Pancreas (tissue), 10 donors: Measurements from ENCODE around the gene BNIP5. TPM values are rescaled to one million over a fixed set of nuclear protein-coding genes. Genes with fewer than 3 reads are reported as not detected.
A peak's percentile ranks its signal among the peaks of the same experiment; 100 is the strongest.

Experiments
- ATAC-seq, 4 donors: fragments of 200-7000 bp; cut with Tn5 transposase; one replicate each; pipeline versions ENCODE4 v1.8.0 to v1.9.1; 2020; ENCODE audit warnings: mild to moderate bottlenecking in 4 of 4, moderate library complexity in 4 of 4
- DNase-seq, 6 donors: peaks; one replicate each; pipeline ENCODE4 v3.0.0-alpha.2; 2020
- FAIRE-seq: peaks from 2 replicates; lab custom pipeline; 2012; peaks lifted over from hg19 to GRCh38; lab: Jason Lieb, UNC
- H3K27ac ChIP-seq, 4 donors: fragments of 200-600 bp; sonication (generic); 1 replicate in 3 of 4; 2 replicates in 1 of 4; pipeline versions ENCODE4 v1.5.0 to v1.8.0; 2020
- H3K27me3 ChIP-seq, 4 donors: fragments of 200-600 bp; one replicate each; pipeline ENCODE4 v1.8.0; 2021
- H3K36me3 ChIP-seq, 3 donors: fragments of 200-600 bp; sonication (generic) in 1 of 3; one replicate each; pipeline versions ENCODE4 v1.5.0 to v1.8.0; 2020 to 2021
- H3K4me1 ChIP-seq, 3 donors: fragments of 200-600 bp; one replicate each; pipeline ENCODE4 v1.8.0; 2021
- H3K4me3 ChIP-seq, 4 donors: fragments of 200-600 bp; sonication (generic) in 2 of 4; one replicate each; pipeline versions ENCODE4 v1.5.0 to v1.8.0; 2020 to 2021
- H3K9me3 ChIP-seq, 4 donors: fragments of 200-600 bp; one replicate each; pipeline ENCODE4 v1.8.0; 2021
- CTCF ChIP-seq, 4 donors: fragments of 200-600 bp; sonication (generic) in 3 of 4; IDR thresholded peaks; one replicate each; pipeline versions ENCODE4 v1.5.0 to v1.8.0; 2021; ENCODE audit warnings: antibody characterized with exemption in 4 of 4
- WGBS, 2 donors: extraction: QIAGEN DNeasy Blood & Tissue Kit; methylation state at CpG; one replicate each; pipeline ENCODE4 v1.1.7; 2013; 5-methylcytosine and 5-hydroxymethylcytosine counted together
- intact Hi-C, 3 donors: fragments of 100-400 bp; cut with DNase I; formaldehyde crosslinking; loops; one replicate each; pipeline versions ENCODE4 v1.11.1 to v1.14.2; 2022
- polyA plus RNA-seq, 2 donors: library from polyadenylated mRNA; stranded (reverse); fragments of 200-250 nt; gene quantifications; one replicate each; pipeline ENCODE4 v1.2.3, GENCODE V29; 2013
- total RNA-seq, 6 donors: library from RNA; stranded (reverse); fragmentation: NEBNext Ultra II Directional in 4 of 6; extraction: Animal tissue kit (Norgen Biotek cat#: 25700) in 4 of 6; gene quantifications; one replicate each; pipeline versions ENCODE4 v1.2.1 to v1.2.4, GENCODE V29; 2021 to 2023
- donor health status: healthy with polysubstance abuse.
- donor health status: DM: no; HTN: no; CAD: no; lungs with moderate emphysema.
- donor health status: DM: no; HTN: no; CAD: no.
- donor health status: control.
- donor health status: control.
- donor health status: Bipolar disorder and iron deficiency.
- donor health status: DM: yes; HTN: yes; CAD: no.
- donor health status: DM: no; HTN: no; CAD: no.
- donor health status: DM: no; HTN: no; CAD: no.
- donor health status: DM: yes; HTN: yes; CAD: no.

Gene BNIP5
- total and polyA plus RNA-seq, 8 donors, result 0.12 to 37.5 (median 0.38) TPM

GRCh38 chr6:36306375-36306774 lies 30.3 kb downstream of the BNIP5 start:
- intact Hi-C loops, result loop anchor here in 1 of 3 donors (10.0 kb wide), 1 partner anchor 58 kb away; no protein-coding TSS in a partner anchor

GRCh38 chr6:36305885-36306284 lies 30.8 kb downstream of the BNIP5 start:
- ATAC-seq (no peak), DNase-seq (no peak), FAIRE-seq (no peak)
- H3K4me3 ChIP-seq, result no peak overlapping the region
- H3K9me3 ChIP-seq, result no peaks in the 10 kb centered on the region
- no peak for TF ChIP-seq CTCF (IDR thresholded peaks at IDR 0.05)
- no peaks in the 10 kb centered on the region for H3K27me3 ChIP-seq
- intact Hi-C loops, result loop anchor here in 1 of 3 donors (10.0 kb wide), 1 partner anchor 59 kb away; no protein-coding TSS in a partner anchor
- WGBS, 2 donors, result 91 to 94% methylated on average over 11 of the region's 11 CpGs
- no peaks in the 10 kb centered on the region for H3K36me3 ChIP-seq
- H3K4me1 ChIP-seq, result no peaks in the 10 kb centered on the region
- H3K27ac ChIP-seq, result no peak overlapping the region

More at GRCh38 chr6:36306375-36306774, 30.3 kb downstream of the BNIP5 start:
- H3K4me1 ChIP-seq, result no peaks in the 10 kb centered on the region
- TF ChIP-seq CTCF (IDR thresholded peaks at IDR 0.05), result no peak
- no peak overlapping the region for H3K4me3 ChIP-seq
- FAIRE-seq (no peak), ATAC-seq (no peak), DNase-seq (no peak)
- no peak overlapping the region for H3K27ac ChIP-seq
- H3K9me3 ChIP-seq, result no peaks in the 10 kb centered on the region
- no peaks in the 10 kb centered on the region for H3K27me3 ChIP-seq
- WGBS, 2 donors, result 80 to 91% methylated on average over 7 of the region's 7 CpGs
- H3K36me3 ChIP-seq, result no peaks in the 10 kb centered on the region

GRCh38 chr6:36302227-36302976 lies 34.3 kb downstream of the BNIP5 start:
- DNase-seq, result peak; percentile 77 to 92 (median 88)
- no peak for FAIRE-seq
- no peaks in the 10 kb centered on the region for H3K27me3 ChIP-seq
- no peak overlapping the region for H3K27ac ChIP-seq
- peak; percentile 96 to 99 (median 98) for ATAC-seq
- TF ChIP-seq CTCF (IDR thresholded peaks at IDR 0.05), result peak; percentile 85 to 97 (median 94)
- intact Hi-C loops, result loop anchor here in 2 of 3 donors (5.0 to 10.0 kb wide), 2 partner anchors 60 to 62 kb away; no protein-coding TSS in a partner anchor
- no peaks in the 10 kb centered on the region for H3K4me1 ChIP-seq
- H3K9me3 ChIP-seq, result no peaks in the 10 kb centered on the region
- H3K4me3 ChIP-seq, result no peak overlapping the region
- 27 to 28% methylated on average over 13 of the region's 13 CpGs for WGBS, 2 donors
- no peaks in the 10 kb centered on the region for H3K36me3 ChIP-seq

- DNase-seq, result no peak
- Histone ChIP-seq H3K27ac (no peak overlapping the region), H3K36me3 (no peaks in the 10 kb centered on the region), H3K27me3 (no peaks in the 10 kb centered on the region), H3K9me3 (no peaks in the 10 kb centered on the region), H3K4me3 (no peak overlapping the region), H3K4me1 (no peaks in the 10 kb centered on the region)
- 44 to 50% methylated on average over 7 of the region's 7 CpGs for WGBS, 2 donors
- TF ChIP-seq CTCF (IDR thresholded peaks at IDR 0.05), result no peak
- ATAC-seq, result no peak
- intact Hi-C loops, result loop anchor here in 2 of 3 donors (5.0 to 10.0 kb wide), 2 partner anchors 61 to 63 kb away; no protein-coding TSS in a partner anchor
- no peak for FAIRE-seq
Measured at GRCh38 chr6:36301781-36302180, 34.9 kb downstream of the BNIP5 start.
